Nucleus accumbens (tissue), 56 donors: ENCODE results near the gene ITCH.
"Not testable (repeated sequence)": the region's sequence is repeated elsewhere in the genome, so short reads cannot be mapped to it uniquely, and the experiment has no call there.

Experiments used
- DNase-seq, 56 donors: peaks; one replicate each; lab custom pipeline; 2025; lab: John Stamatoyannopoulos, UW

The ITCH gene

DNA sequence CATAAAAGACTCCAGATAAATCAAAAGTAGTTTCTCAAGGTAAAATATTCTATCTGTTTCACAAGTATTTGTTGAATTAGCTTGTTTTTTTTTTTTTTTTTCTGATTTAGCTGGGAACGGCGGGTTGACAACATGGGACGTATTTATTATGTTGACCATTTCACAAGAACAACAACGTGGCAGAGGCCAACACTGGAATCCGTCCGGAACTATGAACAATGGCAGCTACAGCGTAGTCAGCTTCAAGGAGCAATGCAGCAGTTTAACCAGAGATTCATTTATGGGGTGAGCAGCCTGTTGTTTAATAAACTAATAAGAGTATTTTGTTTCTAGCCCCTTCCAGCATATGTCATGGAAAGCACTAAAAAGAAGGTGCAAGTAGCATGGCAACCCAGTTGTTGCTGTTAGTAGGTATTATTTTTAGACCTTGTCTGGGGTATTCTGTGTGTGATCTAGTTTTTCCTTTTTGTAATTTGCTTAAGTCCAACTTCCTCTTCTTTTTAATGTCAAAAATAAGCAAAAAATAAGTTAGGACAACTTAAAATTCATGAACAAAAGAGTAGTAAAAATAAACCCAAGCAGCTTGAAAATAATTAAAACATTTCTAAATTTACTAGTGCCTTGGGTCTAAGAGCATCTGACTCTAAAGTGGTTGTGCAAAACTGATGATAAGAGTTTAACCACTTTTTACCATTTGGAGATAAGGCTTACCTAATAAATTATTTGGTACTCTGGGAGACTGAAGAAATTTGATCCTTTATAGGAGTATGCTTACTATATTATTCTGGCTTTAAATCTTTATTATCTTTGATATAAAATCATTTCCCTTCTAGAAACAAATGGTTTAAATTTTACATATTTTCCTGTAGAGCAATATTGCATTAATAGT lies 82.3 kb downstream of the ITCH start:
- peak in 7 of 56 donors; percentile 3 to 21 (median 8) for DNase-seq

DNA sequence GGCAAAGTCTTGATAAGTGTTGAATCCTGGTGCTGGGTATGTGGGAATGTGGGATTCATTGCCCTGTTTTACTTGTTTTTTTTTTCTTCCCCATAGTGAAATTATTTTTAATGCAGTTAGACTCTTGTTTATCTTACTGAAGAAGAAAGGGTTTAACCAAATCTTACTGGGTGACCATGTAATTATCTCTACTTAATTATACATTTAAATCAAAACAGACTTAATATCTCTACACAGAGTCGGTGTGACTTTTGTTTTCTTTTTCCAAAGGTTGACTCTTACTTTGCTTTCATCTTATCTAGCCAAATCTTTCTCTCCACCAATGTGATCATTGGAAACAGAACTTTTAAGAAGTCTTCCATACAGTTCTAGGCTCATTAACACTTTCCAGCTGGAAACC lies 85.4 kb downstream of the ITCH start:
- DNase-seq, result no peak

GRCh38 chr20:34449674-34450592 lies 86.9 kb downstream of the ITCH start:
- DNase-seq, result no peak

DNA sequence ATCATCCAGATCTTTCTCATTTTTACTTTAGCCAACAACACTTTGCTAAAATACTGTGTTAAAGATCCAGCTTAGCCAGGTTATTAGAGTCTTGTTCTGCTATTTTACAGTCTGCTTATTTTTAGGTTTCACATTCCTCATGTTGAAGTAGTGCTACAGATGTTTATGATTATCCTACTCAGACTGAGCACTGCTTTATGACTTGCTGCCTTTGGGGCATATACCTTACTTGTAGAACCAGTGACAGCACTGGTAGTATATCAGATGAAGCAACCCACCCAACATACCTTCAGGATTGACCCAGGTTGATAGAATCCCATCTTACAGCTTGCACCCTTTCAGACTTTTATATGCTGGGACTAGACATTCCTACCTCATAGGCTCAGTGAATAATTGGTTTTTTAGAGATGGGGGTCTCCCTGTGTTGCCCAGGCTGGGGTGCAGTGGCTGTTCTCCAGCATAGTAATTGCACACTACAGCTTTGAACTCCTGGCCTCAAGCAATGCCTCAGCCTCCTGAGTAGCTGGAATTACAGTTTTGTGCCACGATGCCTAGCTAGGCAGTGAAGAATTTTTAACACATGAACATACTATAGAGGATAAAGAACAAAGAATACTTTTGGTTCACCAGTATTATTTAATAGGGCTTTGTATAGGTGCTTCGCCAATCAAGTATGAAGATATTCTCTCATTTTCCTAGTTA lies 89.4 kb downstream of the ITCH start:
- no peak for DNase-seq

- DNase-seq, result no peak
Observed at GRCh38 chr20:34458631-34459030, 95.6 kb downstream of the ITCH start.

GRCh38 chr20:34459209-34459897 lies 96.3 kb downstream of the ITCH start:
- DNase-seq, result no peak

- DNase-seq, result no peak
Observed at GRCh38 chr20:34461779-34462087, 98.7 kb downstream of the ITCH start.

- no peak for DNase-seq
Observed at GRCh38 chr20:34468951-34469350, 105.9 kb downstream of the ITCH start.

- DNase-seq, result no peak
Observed at GRCh38 chr20:34472246-34472925, 109.3 kb downstream of the ITCH start.

DNA sequence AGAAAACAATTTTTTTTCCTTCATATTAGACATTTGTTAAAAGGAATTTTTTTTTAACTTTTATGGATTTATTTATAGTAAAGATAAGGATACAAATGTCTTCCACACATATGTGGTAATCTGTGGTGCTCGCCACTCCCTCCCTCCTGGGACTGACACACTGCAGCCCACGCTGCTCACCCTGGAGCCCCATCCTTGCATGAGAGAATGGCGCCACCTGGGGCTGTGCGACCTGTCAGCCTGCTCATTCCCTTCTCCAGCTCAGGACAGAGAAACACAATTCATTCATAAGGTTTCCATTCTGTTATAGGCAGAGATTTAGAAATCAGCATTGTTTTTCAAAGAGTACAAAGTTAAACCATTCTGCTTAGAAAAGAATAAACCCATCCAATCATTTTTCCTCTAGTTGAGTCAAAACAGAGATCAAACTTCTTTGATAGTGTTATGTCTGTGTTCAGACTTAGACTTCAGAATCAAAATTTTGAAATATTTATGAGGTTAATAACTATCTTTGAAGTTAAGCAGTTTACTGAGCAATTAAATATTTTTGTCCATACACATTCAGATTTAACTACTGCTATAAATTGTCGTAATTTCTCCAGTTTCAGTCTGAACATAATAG lies 110.3 kb downstream of the ITCH start:
- DNase-seq, result peak in 40 of 56 donors; percentile 0 to 73 (median 20)

GRCh38 chr20:34475979-34476736 lies 113.1 kb downstream of the ITCH start:
- peak in 43 of 56 donors; percentile 4 to 68 (median 17) for DNase-seq

DNA sequence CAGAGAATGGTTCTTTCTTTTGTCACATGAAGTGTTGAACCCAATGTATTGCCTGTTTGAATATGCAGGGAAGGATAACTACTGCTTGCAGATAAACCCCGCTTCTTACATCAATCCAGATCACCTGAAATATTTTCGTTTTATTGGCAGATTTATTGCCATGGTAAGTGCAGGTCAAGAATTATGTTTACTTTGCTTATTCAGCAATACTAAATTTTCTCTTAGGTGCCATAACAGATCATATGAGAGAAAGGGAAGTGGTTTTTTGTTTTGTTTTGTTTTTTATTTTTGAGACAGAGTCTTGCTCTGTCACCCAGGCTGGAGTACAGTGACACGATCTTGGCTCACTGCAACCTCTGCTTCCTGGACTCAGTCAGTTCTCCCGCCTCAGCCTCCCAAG lies 116.6 kb downstream of the ITCH start:
- DNase-seq, result no peak

GRCh38 chr20:34482154-34482553 lies 119.1 kb downstream of the ITCH start:
- not testable (repeated sequence) for DNase-seq

- not testable (repeated sequence) for DNase-seq
Observed at GRCh38 chr20:34483585-34484220, 120.6 kb downstream of the ITCH start.

DNA sequence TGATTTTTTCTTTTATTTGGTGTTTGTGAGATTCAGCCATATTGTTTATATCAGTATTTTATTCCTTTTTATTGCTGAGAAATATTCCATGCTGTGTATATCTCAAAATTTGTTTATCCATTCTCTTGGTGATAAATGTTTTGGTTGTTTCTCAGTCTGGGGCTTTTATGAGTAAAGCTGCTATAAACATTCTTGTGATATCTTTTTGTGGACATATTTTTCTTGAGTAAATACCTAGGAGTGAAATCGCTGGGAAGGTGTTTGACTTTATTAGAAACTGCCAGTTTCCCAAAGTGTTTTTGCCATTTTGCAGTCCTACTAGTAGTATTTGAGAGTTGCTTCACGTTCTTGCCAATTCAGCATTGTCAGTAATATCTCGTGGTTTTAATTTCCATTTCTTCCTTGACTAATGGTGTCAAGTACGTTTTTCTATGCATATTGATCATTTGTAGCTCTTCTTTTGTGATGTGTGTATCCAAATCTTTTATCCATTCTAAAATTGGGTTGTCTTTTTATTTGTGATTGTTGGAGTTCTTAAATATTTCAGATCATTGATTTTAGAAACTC lies 122.1 kb downstream of the ITCH start:
- no peak for DNase-seq

GRCh38 chr20:34491226-34491931 lies 128.3 kb downstream of the ITCH start:
- DNase-seq, result no peak

- DNase-seq, result no peak
Observed at GRCh38 chr20:34491932-34492509, 128.9 kb downstream of the ITCH start.
